ENCODE results near the gene IDH3G.

Gene IDH3G

DNA sequence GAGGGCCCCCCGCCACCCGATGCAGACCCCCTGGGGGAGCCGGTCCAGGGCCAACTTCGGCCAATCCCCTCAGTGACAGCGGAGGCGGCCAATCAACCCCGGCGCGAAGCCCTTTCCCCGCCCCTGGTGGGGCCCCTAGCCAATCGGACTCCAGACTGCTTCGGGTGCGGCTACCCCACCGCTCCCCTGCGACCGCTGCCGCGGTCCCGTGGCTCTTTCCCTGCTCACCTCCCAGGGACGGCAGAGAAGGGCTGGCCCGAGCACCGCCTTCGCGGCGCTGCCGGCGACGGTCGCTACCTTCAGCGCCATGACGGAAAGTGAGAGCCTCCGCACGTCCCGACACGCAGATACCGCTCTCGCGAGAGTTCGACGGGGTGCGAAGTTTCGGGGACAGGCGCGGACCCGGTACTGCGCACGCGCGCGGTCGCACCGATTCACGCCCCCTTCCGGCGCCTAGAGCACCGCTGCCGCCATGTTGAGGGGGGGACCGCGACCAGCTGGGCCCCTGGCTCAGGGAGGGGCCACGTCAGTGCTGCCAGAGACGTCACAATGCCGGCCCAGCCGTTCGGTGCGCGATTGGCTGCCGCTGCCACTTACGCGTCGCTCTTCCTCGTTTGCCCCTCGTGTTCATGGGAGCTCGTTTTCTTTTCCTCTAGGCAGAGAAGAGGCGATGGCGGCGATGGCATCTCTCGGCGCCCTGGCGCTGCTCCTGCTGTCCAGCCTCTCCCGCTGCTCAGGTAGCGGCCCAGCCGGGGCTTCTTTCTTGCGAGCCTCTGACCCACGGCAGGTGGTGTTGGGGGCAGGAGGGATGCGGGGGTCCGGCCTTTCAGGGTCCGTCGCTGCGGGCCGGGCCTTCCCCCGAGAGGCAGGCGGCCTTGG lies at the start of gene IDH3G, which contains the start of gene SSR4:
TSS of gene IDH3G (minus strand) at position 358 of the 879 bp plus-strand sequence. CDS start at position 309, 49 bp downstream.
TSS of gene SSR4 (plus strand) at position 651 of the 879 bp plus-strand sequence. CDS start at position 671, 20 bp downstream.
- Histone ChIP-seq H3K27ac (ENCODE audit: low read length) (no peak within 1 kb of the TSS), H3K4me1 (ENCODE audit: control insufficient read depth, insufficient read depth, low read length) (0 out of 2 replicates have a peak, but pooled peaks cover 2% of the 10 kb centered on the region), H3K9me3 (ENCODE audit: control insufficient read depth, insufficient read depth, low read length) (no peaks in the 10 kb centered on the region), H3K27me3 (ENCODE audit: control insufficient read depth, insufficient read depth, low read length) (no peaks in the 10 kb centered on the region), H3K4me3 (ENCODE audit: low read length) (peak within 1 kb of the TSS; percentile 57; the same call in 1 of the 2 replicates), H3K36me3 (ENCODE audit: control insufficient read depth, insufficient read depth, low read length) (peaks cover 11% of the 10 kb centered on the region)
- DNase-seq (ENCODE audit: low read depth, low spot score), result peak; percentile 67
- WGBS (ENCODE audit: insufficient coverage, insufficient read length), result no CpG with 5 or more reads among the region's 92 CpGs

DNA sequence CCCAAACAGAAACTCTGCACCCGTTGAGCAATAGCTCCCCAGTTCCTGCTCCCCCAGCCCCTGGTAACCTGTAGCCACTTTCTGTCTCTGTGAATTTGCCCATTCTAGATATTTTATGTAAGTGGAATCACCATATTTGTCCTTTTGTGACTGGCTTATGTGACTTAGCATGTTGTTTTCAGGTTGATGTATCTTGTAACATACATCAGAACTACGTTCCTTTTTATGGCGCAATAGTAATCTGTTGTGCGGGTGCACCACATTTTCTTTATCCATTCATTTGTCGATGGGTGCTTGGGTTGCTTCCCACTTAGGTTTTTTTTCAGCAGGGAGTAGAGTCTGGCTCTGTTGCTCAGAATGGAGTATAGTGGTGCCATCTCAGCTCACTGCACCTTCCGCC lies 42.7 kb upstream of the IDH3G start:
- Histone ChIP-seq H3K27me3 (ENCODE audit: control insufficient read depth, insufficient read depth, low read length) (no peaks in the 10 kb centered on the region), H3K4me1 (ENCODE audit: control insufficient read depth, insufficient read depth, low read length) (peaks cover 1% of the 10 kb centered on the region; the same call in 1 of the 2 replicates), H3K27ac (ENCODE audit: low read length) (no peak overlapping the region), H3K36me3 (ENCODE audit: control insufficient read depth, insufficient read depth, low read length) (no peaks in the 10 kb centered on the region), H3K4me3 (ENCODE audit: low read length) (no peak overlapping the region), H3K9me3 (ENCODE audit: control insufficient read depth, insufficient read depth, low read length) (no peaks in the 10 kb centered on the region)
- no peak for DNase-seq (ENCODE audit: low read depth, low spot score)
- WGBS (ENCODE audit: insufficient coverage, insufficient read length), result no CpG with 5 or more reads among the region's 6 CpGs

DNA sequence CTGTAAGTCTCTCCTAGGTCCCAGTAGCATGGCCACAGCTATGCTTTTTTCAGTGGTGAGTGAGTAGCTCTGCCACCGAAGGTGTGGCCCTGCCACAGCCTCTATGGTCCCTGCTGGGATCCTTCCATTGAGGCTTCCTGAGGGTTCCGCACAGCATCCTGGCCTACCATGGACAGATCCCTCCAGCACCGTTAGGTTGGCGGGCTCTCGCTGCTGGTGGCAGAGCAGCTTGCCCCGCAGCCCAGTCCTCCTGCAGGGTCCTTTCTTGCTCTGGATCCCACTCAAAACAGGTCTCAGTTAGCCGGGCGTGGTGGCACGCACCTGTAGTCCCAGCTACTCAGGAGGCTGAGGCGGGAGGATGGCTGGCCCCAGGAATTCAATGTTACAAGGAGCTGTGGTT lies 38.6 kb upstream of the IDH3G start:
- H3K27me3 ChIP-seq (ENCODE audit: control insufficient read depth, insufficient read depth, low read length), result no peaks in the 10 kb centered on the region
- H3K36me3 ChIP-seq (ENCODE audit: control insufficient read depth, insufficient read depth, low read length), result no peaks in the 10 kb centered on the region; the same call in 1 of the 2 replicates
- WGBS (ENCODE audit: insufficient coverage, insufficient read length), result no CpG with 5 or more reads among the region's 10 CpGs
- no peak overlapping the region for H3K27ac ChIP-seq (ENCODE audit: low read length)
- no peak overlapping the region for H3K4me3 ChIP-seq (ENCODE audit: low read length)
- H3K9me3 ChIP-seq (ENCODE audit: control insufficient read depth, insufficient read depth, low read length), result no peaks in the 10 kb centered on the region
- DNase-seq (ENCODE audit: low read depth, low spot score), result no peak
- peaks cover 2% of the 10 kb centered on the region; the same call in 1 of the 2 replicates for H3K4me1 ChIP-seq (ENCODE audit: control insufficient read depth, insufficient read depth, low read length)

DNA sequence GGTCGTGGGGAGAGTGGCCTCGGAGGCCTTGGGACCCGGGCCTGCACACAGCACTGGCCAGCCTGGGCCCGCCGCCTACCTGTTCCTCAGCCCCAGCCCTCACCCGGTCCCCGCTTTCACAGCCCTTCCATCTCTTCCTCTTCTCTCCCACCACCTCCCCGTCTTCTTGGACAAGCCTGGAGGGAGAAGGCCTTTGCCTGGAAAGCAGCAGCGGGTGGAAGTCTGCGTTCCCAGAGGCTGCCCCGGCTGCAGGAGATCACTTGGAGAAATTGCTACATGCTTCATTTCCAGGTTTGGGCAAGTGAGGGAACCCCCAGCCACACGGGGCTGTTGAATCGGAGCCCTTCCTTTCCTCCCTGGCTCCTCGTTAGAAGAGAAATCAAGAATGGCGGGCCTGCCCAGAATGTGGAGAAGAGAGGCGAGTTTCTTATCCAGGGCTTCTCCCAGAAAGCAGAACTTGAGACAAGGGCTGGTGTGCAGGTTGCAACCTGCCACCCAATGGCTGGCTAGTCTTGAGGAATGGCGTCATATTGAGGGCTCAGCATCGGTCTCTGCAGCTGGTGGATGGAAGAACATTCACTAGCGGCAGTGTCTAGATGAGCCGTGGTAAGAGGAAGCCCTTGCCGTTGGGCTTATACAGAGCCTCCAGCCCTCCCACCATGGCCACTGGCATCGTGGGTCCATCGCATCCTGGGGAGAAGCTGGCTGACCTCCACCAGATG lies 37.4 kb upstream of the IDH3G start:
- Histone ChIP-seq H3K27ac (ENCODE audit: low read length) (no peak overlapping the region), H3K4me3 (ENCODE audit: low read length) (peak overlapping the region; percentile 6; the same call in 1 of the 2 replicates), H3K36me3 (ENCODE audit: control insufficient read depth, insufficient read depth, low read length) (no peaks in the 10 kb centered on the region; the same call in 1 of the 2 replicates), H3K4me1 (ENCODE audit: control insufficient read depth, insufficient read depth, low read length) (peaks cover 2% of the 10 kb centered on the region; the same call in 1 of the 2 replicates), H3K9me3 (ENCODE audit: control insufficient read depth, insufficient read depth, low read length) (no peaks in the 10 kb centered on the region), H3K27me3 (ENCODE audit: control insufficient read depth, insufficient read depth, low read length) (no peaks in the 10 kb centered on the region)
- WGBS (ENCODE audit: insufficient coverage, insufficient read length), result no CpG with 5 or more reads among the region's 23 CpGs
- DNase-seq (ENCODE audit: low read depth, low spot score), result no peak

DNA sequence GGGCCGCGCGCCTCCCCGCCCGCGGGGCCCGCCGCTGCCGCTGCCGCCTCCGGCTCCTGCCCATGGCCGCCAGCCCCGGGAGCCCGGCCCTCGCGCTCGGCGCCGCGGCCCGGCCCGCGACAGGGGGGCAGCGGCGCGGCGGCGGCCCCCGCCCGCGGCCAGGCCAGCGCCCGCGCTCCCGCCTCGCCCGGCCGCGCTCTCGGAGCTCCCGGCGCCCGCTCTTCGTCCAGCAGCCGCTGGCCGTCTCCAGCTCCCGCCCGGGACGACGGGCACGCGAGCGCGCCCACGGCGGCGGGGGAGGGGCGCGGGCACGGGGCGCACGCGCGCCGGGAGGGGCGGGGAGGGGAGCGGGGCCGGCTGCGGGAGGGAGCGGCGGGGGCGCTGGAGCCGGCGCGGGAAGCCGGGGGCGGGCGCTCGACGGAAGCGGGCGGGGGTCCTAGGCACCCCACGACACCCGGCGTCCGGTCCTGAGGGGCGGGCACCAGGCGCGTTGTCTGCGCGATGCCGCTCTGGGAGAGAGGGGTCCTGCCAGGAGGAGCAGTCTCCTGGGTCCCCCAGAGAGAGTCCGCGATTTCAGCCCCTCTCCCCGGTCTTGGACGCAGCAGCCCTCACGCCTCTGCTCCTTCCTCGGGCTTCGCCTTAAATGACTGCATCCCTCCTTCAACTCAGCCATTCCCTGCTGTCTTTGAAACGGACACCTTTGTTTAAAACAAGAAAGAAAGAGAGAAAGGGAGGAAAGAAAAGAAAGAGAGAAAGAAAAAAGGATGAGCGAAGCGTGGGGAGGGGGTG lies 36.7 kb upstream of the IDH3G start:
- no peaks in the 10 kb centered on the region for H3K9me3 ChIP-seq (ENCODE audit: control insufficient read depth, insufficient read depth, low read length)
- DNase-seq (ENCODE audit: low read depth, low spot score), result no peak
- H3K27me3 ChIP-seq (ENCODE audit: control insufficient read depth, insufficient read depth, low read length), result no peaks in the 10 kb centered on the region
- H3K4me1 ChIP-seq (ENCODE audit: control insufficient read depth, insufficient read depth, low read length), result peaks cover 2% of the 10 kb centered on the region; the same call in 1 of the 2 replicates
- peak overlapping the region; percentile 76; the same call in 1 of the 2 replicates for H3K4me3 ChIP-seq (ENCODE audit: low read length)
- H3K27ac ChIP-seq (ENCODE audit: low read length), result no peak overlapping the region
- no peaks in the 10 kb centered on the region; the same call in 1 of the 2 replicates for H3K36me3 ChIP-seq (ENCODE audit: control insufficient read depth, insufficient read depth, low read length)
- WGBS (ENCODE audit: insufficient coverage, insufficient read length), result no CpG with 5 or more reads among the region's 102 CpGs

DNA sequence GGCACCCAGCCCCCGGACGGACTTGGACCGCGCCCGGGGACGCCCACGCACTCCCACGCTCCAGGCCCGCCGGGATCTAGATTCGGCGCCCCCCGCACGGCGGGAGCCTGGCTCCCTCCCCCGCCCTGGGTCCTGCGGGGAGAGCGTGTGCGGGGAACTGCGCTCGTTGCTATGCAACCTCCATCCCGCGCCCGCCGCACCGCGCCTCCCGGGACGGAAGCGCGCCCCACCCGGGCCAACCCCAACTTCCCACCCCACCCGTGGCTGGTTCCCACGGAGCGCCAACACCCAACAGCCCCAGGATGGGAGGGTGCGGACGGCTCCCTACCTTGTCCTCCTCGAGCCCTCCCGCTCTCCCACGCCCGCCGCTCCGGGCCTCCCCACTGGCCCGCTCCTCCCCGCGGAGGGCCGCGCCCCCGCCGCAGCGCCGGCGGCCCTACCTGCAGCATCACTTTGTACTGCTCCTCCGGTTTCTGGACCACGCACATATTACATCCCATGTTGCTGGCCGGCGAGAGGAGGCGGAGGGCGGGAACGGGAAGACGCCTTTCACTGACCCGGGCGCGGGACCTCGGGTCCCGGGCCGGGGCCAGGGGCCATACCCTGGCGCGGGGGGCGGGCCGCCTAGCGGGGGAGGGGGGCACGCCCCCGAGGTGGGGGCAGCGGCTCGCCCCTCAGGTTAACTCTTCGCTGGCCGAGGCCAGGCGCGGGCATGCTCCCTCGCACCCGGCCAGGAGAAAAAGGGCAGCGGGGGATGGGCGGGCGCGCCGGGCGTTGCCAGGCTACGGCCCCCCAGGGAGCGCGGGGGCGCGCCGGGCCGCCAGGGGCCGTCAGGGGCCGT lies 35.8 kb upstream of the IDH3G start, which contains the start of gene PDZD4:
TSS of gene PDZD4 (minus strand) at position 746 of the 841 bp plus-strand sequence. CDS start at position 500, 246 bp downstream.
- no peak for DNase-seq (ENCODE audit: low read depth, low spot score)
- no CpG with 5 or more reads among the region's 97 CpGs for WGBS (ENCODE audit: insufficient coverage, insufficient read length)
- Histone ChIP-seq H3K27ac (ENCODE audit: low read length) (no peak within 1 kb of the TSS), H3K36me3 (ENCODE audit: control insufficient read depth, insufficient read depth, low read length) (no peaks in the 10 kb centered on the region; the same call in 1 of the 2 replicates), H3K9me3 (ENCODE audit: control insufficient read depth, insufficient read depth, low read length) (no peaks in the 10 kb centered on the region), H3K4me1 (ENCODE audit: control insufficient read depth, insufficient read depth, low read length) (peaks cover 3% of the 10 kb centered on the region), H3K4me3 (ENCODE audit: low read length) (peak within 1 kb of the TSS; percentile 76), H3K27me3 (ENCODE audit: control insufficient read depth, insufficient read depth, low read length) (no peaks in the 10 kb centered on the region)

DNA sequence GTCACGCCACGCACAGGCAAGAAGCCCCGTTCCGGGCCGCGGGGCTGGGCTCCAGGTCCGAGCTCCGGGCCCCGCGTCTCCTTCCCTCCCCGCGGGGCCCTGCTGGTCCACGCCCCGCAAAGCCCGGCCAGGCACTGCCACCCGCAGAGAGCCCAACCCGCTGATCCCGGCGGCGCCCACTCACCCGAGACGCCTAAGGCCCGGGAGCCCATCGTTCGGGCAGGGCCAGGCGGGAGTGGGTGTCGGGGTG lies 35.3 kb upstream of the IDH3G start:
- H3K27me3 ChIP-seq (ENCODE audit: control insufficient read depth, insufficient read depth, low read length), result no peaks in the 10 kb centered on the region
- no peaks in the 10 kb centered on the region; the same call in 1 of the 2 replicates for H3K36me3 ChIP-seq (ENCODE audit: control insufficient read depth, insufficient read depth, low read length)
- no CpG with 5 or more reads among the region's 27 CpGs for WGBS (ENCODE audit: insufficient coverage, insufficient read length)
- DNase-seq (ENCODE audit: low read depth, low spot score), result no peak
- peak overlapping the region; percentile 76 for H3K4me3 ChIP-seq (ENCODE audit: low read length)
- no peaks in the 10 kb centered on the region for H3K9me3 ChIP-seq (ENCODE audit: control insufficient read depth, insufficient read depth, low read length)
- H3K27ac ChIP-seq (ENCODE audit: low read length), result no peak overlapping the region
- peaks cover 6% of the 10 kb centered on the region for H3K4me1 ChIP-seq (ENCODE audit: control insufficient read depth, insufficient read depth, low read length)

DNA sequence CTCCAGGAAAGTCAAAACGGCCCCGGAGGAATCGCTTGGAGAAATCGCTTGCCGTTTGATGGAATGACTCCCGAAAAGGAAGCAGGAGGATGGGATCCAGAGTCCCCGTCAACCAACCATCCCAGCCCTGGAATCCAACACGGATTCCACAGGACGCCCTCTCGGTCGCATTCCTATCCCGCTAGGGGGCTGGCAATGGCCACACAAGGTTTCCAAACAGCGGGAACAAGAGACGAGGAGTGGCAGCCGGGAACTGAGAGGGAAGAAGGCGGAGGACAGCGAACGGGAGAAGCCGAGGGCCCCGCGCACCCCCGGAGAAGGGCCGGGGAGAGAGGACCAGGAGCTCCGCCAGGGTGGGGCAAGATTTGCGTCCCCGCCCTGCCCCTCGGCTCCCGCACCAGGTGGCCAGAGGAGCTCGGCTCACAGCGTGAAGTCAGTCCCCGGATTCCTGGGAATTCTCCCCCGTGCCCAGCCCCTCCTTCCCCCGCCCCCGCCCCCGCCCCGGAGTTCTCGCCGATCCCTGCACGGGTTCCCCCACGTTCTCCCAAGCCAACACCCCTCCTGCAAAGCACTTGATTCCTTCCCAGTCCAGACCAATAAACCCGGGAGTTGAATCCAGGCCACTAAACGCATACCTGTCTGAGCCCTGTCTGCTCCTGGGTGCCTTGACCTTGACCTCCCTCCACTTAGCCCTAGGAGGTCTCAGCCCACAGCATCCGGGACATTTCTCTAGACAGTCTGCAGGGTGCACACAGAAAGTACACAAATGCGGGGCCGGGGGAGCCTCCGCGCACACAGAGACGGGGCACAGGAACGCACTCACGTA lies 34.8 kb upstream of the IDH3G start:
- Histone ChIP-seq H3K36me3 (ENCODE audit: control insufficient read depth, insufficient read depth, low read length) (no peaks in the 10 kb centered on the region; the same call in 1 of the 2 replicates), H3K27me3 (ENCODE audit: control insufficient read depth, insufficient read depth, low read length) (no peaks in the 10 kb centered on the region), H3K4me1 (ENCODE audit: control insufficient read depth, insufficient read depth, low read length) (peaks cover 8% of the 10 kb centered on the region), H3K27ac (ENCODE audit: low read length) (no peak overlapping the region), H3K4me3 (ENCODE audit: low read length) (peak overlapping the region; percentile 76), H3K9me3 (ENCODE audit: control insufficient read depth, insufficient read depth, low read length) (no peaks in the 10 kb centered on the region)
- whole genome bisulfite sequencing (ENCODE audit: insufficient coverage, insufficient read length), result no CpG with 5 or more reads among the region's 50 CpGs
- DNase-seq (ENCODE audit: low read depth, low spot score), result no peak

DNA sequence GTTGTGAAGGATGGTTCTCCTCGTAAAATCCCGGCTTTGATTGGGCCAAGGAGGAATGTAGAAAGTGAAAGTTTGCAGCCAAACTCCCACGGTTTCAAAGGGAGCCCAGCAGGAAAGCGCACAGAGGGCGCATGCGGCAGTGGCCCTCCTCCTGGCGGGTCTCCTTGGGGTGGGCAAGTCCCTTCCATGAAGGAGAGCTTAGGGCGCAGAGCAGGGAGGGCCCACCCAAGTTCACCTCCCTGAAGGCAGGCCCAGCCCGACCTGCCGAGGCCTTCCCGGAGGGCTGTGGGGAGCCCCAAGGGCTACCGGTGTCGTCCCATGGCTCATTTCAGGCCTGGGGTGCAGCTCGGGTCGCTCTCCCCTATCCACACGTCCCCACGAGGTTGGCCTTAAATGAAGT lies 34.1 kb upstream of the IDH3G start:
- Histone ChIP-seq H3K4me3 (ENCODE audit: low read length) (peak overlapping the region; percentile 76; the same call in 1 of the 2 replicates), H3K27ac (ENCODE audit: low read length) (no peak overlapping the region), H3K9me3 (ENCODE audit: control insufficient read depth, insufficient read depth, low read length) (no peaks in the 10 kb centered on the region), H3K36me3 (ENCODE audit: control insufficient read depth, insufficient read depth, low read length) (no peaks in the 10 kb centered on the region; the same call in 1 of the 2 replicates), H3K27me3 (ENCODE audit: control insufficient read depth, insufficient read depth, low read length) (no peaks in the 10 kb centered on the region), H3K4me1 (ENCODE audit: control insufficient read depth, insufficient read depth, low read length) (peaks cover 8% of the 10 kb centered on the region)
- DNase-seq (ENCODE audit: low read depth, low spot score), result no peak
- WGBS (ENCODE audit: insufficient coverage, insufficient read length), result no CpG with 5 or more reads among the region's 17 CpGs

Data from iPS DF 6.9 (cell line).